Astrocyte (in vitro differentiated cells and primary cell): ENCODE measurements around the gene CTNNA2. TPM values are rescaled to one million over a fixed set of nuclear protein-coding genes. Genes with fewer than 3 reads are reported as not detected.

ENCODE experiments used
- DNase-seq: peaks from one replicate; pipeline ENCODE4 v3.0.0-alpha.2; 2010; ENCODE audit warnings: low read depth
- FAIRE-seq: peaks from 2 replicates; lab custom pipeline; 2011; peaks lifted over from hg19 to GRCh38; lab: Jason Lieb, UNC
- H2AFZ ChIP-seq: 2 replicates; pipeline ENCODE4 v1.6.0; 2012; ENCODE audit warnings: low read depth, low read length, inconsistent platforms
- H3K27ac ChIP-seq: 2 replicates; pipeline ENCODE4 v1.5.1; 2011; ENCODE audit warnings: low read depth, low read length, inconsistent platforms
- H3K27me3 ChIP-seq: 2 replicates; pipeline ENCODE4 v1.6.0; 2011; ENCODE audit warnings: low read length, inconsistent platforms; ENCODE audit not compliant: insufficient read depth
- H3K36me3 ChIP-seq: 2 replicates; pipeline ENCODE4 v1.5.1; 2011; ENCODE audit warnings: low read length, inconsistent platforms; ENCODE audit not compliant: insufficient read depth
- H3K4me1 ChIP-seq: 2 replicates; pipeline ENCODE4 v1.5.1; 2011; ENCODE audit warnings: low read length, inconsistent platforms; ENCODE audit not compliant: insufficient read depth
- H3K4me2 ChIP-seq: 2 replicates; pipeline ENCODE4 v1.6.0; 2012; ENCODE audit warnings: low read length, inconsistent platforms
- H3K4me3 ChIP-seq: 2 replicates; pipeline ENCODE4 v1.5.1; 2011; ENCODE audit warnings: low read depth, mild to moderate bottlenecking, low read length, inconsistent platforms; ENCODE audit not compliant: insufficient read depth
- H3K79me2 ChIP-seq: 2 replicates; pipeline ENCODE4 v1.6.0; 2012; ENCODE audit warnings: mild to moderate bottlenecking, low read length, inconsistent platforms; ENCODE audit not compliant: insufficient read depth
- H3K9ac ChIP-seq: 2 replicates; pipeline ENCODE4 v1.6.0; 2012; ENCODE audit warnings: mild to moderate bottlenecking, low read length, inconsistent platforms
- H3K9me3 ChIP-seq: 2 replicates; pipeline ENCODE4 v1.5.1; 2012; ENCODE audit warnings: low read depth, mild to moderate bottlenecking, low read length, inconsistent platforms; ENCODE audit not compliant: insufficient read depth
- H4K20me1 ChIP-seq: 2 replicates; pipeline ENCODE4 v1.6.0; 2012; ENCODE audit warnings: low read length, inconsistent platforms; ENCODE audit not compliant: insufficient read depth
- H3K27ac Mint-ChIP-seq: one replicate; pipeline ENCODE4 v1.8.0; 2021; ENCODE audit warnings: mild to moderate bottlenecking, mixed read lengths; ENCODE audit not compliant: unreplicated experiment
- H3K27me3 Mint-ChIP-seq: one replicate; pipeline ENCODE4 v1.8.0; 2021; ENCODE audit warnings: low read depth, mixed read lengths; ENCODE audit not compliant: unreplicated experiment
- H3K36me3 Mint-ChIP-seq: one replicate; pipeline ENCODE4 v1.8.0; 2021; ENCODE audit warnings: low read depth, mixed read lengths; ENCODE audit not compliant: unreplicated experiment
- H3K4me1 Mint-ChIP-seq: one replicate; pipeline ENCODE4 v1.8.0; 2021; ENCODE audit warnings: low read depth, mixed read lengths; ENCODE audit not compliant: unreplicated experiment
- H3K4me3 Mint-ChIP-seq: one replicate; pipeline ENCODE4 v1.8.0; 2021; ENCODE audit warnings: mild to moderate bottlenecking, moderate library complexity, mixed read lengths; ENCODE audit not compliant: unreplicated experiment
- H3K9me3 Mint-ChIP-seq: one replicate; pipeline ENCODE4 v1.8.0; 2021; ENCODE audit warnings: mild to moderate bottlenecking, mixed read lengths; ENCODE audit not compliant: unreplicated experiment
- EZH2 ChIP-seq: IDR thresholded peaks from 2 replicates; pipeline ENCODE4 v1.6.1; 2012; ENCODE audit warnings: mild to moderate bottlenecking, low read length, inconsistent platforms; ENCODE audit not compliant: insufficient read depth
- total RNA-seq: library from RNA; stranded (reverse); gene quantifications from 2 replicates; pipeline ENCODE4 v1.2.1, GENCODE V29; 2021
- TF ChIP-seq, protein P1 (sequence below): IDR thresholded peaks from 2 replicates; pipeline ENCODE4 v1.5.1; 2011; ENCODE audit warnings: low read depth, mild to moderate bottlenecking, inconsistent platforms, low read length, moderate library complexity; ENCODE audit not compliant: insufficient read depth

Gene CTNNA2
- total RNA-seq, 1 donor from 2014 or later: 3.9 TPM

DNA sequence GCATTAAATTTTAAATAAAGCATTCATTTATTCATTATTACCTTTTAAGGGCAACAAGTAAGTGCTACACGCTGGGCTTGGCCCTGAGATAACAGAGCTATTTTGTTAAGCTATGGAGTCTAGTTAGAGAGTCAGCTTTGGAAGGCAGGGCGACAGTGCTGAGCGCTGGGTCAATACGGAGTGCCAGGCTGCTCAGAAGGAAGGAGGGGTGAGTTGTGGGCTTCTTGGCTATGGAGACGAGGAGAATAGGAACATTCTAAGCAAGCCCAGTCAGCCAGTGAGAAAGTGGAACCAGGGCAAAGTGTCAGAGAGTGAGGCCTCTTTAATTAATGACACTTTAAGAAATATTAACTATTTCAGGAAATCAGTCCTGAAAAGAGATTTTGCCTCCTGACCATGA lies 503.3 kb downstream of the CTNNA2 start:
- Histone ChIP-seq H3K27me3 (no peaks in the 10 kb centered on the region), H3K9ac (no peak overlapping the region), H3K27ac (no peak overlapping the region), H3K79me2 (no peaks in the 10 kb centered on the region), H3K36me3 (no peaks in the 10 kb centered on the region), H3K4me2 (no peak overlapping the region), H3K4me1 (no peaks in the 10 kb centered on the region), H3K9me3 (peaks cover 3% of the 10 kb centered on the region), H3K4me3 (no peak overlapping the region), H4K20me1 (no peaks in the 10 kb centered on the region), H2AFZ (no peak overlapping the region)
- no peaks in the 10 kb centered on the region for H3K36me3 Mint-ChIP-seq
- DNase-seq: no peak
- H3K4me3 Mint-ChIP-seq: no peak overlapping the region
- no peak for FAIRE-seq
- no peak overlapping the region for H3K27ac Mint-ChIP-seq
- no peaks in the 10 kb centered on the region for H3K9me3 Mint-ChIP-seq
- H3K27me3 Mint-ChIP-seq: peaks cover 1% of the 10 kb centered on the region
- TF ChIP-seq, protein P1, sequence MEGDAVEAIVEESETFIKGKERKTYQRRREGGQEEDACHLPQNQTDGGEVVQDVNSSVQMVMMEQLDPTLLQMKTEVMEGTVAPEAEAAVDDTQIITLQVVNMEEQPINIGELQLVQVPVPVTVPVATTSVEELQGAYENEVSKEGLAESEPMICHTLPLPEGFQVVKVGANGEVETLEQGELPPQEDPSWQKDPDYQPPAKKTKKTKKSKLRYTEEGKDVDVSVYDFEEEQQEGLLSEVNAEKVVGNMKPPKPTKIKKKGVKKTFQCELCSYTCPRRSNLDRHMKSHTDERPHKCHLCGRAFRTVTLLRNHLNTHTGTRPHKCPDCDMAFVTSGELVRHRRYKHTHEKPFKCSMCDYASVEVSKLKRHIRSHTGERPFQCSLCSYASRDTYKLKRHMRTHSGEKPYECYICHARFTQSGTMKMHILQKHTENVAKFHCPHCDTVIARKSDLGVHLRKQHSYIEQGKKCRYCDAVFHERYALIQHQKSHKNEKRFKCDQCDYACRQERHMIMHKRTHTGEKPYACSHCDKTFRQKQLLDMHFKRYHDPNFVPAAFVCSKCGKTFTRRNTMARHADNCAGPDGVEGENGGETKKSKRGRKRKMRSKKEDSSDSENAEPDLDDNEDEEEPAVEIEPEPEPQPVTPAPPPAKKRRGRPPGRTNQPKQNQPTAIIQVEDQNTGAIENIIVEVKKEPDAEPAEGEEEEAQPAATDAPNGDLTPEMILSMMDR: no peak
- no peak for TF ChIP-seq EZH2
- H3K4me1 Mint-ChIP-seq: peaks cover 2% of the 10 kb centered on the region

DNA sequence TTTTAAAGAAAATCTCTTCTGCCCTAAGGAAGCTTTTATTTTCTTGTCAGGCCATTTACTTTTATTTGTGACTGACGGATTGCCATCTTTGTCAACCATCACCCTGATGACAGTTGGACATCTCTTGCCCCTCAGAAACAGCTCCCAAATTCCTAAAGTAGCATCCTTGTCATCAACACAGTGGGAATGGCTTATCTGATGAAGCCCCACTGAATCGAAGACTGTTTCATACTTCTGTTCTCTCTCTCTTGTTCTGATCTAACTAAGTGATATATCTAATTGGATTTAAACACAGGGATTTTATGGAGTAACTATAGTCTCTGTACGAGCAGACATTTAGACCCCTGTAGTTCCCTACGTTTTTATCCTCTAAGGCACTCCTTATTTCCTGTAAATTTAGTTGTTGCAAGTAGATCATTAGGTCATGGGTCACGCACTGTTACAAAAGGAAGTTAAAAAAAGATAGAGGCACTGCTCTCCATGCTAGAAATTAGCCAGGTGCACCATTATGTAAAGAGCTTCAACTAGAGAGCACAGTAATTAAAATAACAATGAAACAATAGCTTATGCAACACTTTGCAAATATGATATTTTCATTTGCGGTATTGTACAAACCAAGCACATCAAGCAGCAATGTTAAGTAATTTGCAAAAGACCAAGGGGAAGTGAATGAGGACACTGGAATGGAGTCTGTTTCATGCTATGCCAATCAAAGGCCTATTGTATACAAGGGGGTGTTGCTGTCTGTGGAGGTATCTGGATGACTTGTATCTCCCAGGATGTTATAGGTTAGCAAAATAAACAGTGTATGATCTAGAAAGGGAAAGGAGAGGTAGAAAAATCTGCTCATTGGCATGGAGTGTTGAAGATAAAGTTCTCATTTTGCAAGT lies 507.0 kb downstream of the CTNNA2 start:
- no peaks in the 10 kb centered on the region for H3K4me1 ChIP-seq
- TF ChIP-seq, protein P1: no peak
- no peak for TF ChIP-seq EZH2
- H3K9me3 ChIP-seq: no peaks in the 10 kb centered on the region
- H3K79me2 ChIP-seq: no peaks in the 10 kb centered on the region
- no peaks in the 10 kb centered on the region for H3K9me3 Mint-ChIP-seq
- no peaks in the 10 kb centered on the region for H3K36me3 Mint-ChIP-seq
- H3K9ac ChIP-seq: no peak overlapping the region
- H3K4me2 ChIP-seq: no peak overlapping the region
- H3K27ac Mint-ChIP-seq: no peak overlapping the region
- DNase-seq: no peak
- no peaks in the 10 kb centered on the region for H3K27me3 ChIP-seq
- H3K27me3 Mint-ChIP-seq: no peaks in the 10 kb centered on the region
- no peak overlapping the region for H3K27ac ChIP-seq
- H4K20me1 ChIP-seq: no peaks in the 10 kb centered on the region
- no peak overlapping the region for H3K4me3 Mint-ChIP-seq
- no peak overlapping the region for H2AFZ ChIP-seq
- H3K36me3 ChIP-seq: no peaks in the 10 kb centered on the region
- FAIRE-seq: no peak
- H3K4me1 Mint-ChIP-seq: no peaks in the 10 kb centered on the region
- no peak overlapping the region for H3K4me3 ChIP-seq

DNA sequence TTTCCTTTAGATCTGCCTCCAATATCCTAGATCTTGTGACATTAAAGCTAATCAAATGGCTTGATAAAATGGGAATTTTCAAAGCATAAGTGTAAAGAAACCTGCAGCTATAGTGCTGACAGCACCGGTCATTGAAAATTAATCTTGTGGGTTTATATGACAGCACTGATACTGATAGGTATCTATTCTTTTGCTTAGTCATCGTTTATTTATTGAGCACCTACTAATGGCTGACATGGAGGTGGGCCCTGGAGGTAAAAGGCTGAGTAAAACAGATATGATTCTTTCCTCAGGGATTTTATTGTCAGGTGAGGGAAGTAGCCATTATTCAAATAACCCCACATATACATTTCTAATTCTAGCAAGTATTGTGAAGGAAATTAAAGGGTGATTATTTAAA lies 509.2 kb downstream of the CTNNA2 start:
- no peaks in the 10 kb centered on the region for H3K9me3 Mint-ChIP-seq
- Histone ChIP-seq H3K9ac (no peak overlapping the region), H3K36me3 (no peaks in the 10 kb centered on the region), H3K9me3 (peaks cover under 1% of the 10 kb centered on the region), H4K20me1 (no peaks in the 10 kb centered on the region), H3K79me2 (no peaks in the 10 kb centered on the region), H3K4me3 (no peak overlapping the region), H3K4me2 (no peak overlapping the region), H3K27me3 (no peaks in the 10 kb centered on the region), H3K27ac (no peak overlapping the region), H2AFZ (no peak overlapping the region), H3K4me1 (no peaks in the 10 kb centered on the region)
- peaks cover 6% of the 10 kb centered on the region for H3K4me1 Mint-ChIP-seq
- H3K27me3 Mint-ChIP-seq: no peaks in the 10 kb centered on the region
- TF ChIP-seq, protein P1: no peak
- TF ChIP-seq EZH2: no peak
- DNase-seq (no peak), FAIRE-seq (no peak)
- no peaks in the 10 kb centered on the region for H3K36me3 Mint-ChIP-seq
- H3K27ac Mint-ChIP-seq: no peak overlapping the region
- no peak overlapping the region for H3K4me3 Mint-ChIP-seq
